Endothelial cell of umbilical vein (primary cell): ENCODE data around the gene UBE2Q1.

Experiments used
- EZH2 ChIP-seq: IDR thresholded peaks from 2 replicates; pipeline ENCODE4 v1.6.1; 2012; ENCODE audit warnings: borderline replicate concordance, low read depth, mild to moderate bottlenecking, moderate library complexity, low read length, inconsistent platforms; ENCODE audit not compliant: severe bottlenecking
- POLR2A ChIP-seq: IDR thresholded peaks from 2 replicates; pipeline ENCODE4 v1.6.1; 2012; ENCODE audit warnings: low read depth, mild to moderate bottlenecking, control low read depth, low read length

GRCh38 chr1:154594811-154595210, 36.3 kb upstream of the UBE2Q1 start:
- TF ChIP-seq POLR2A (no peak), EZH2 (no peak)
